ENCODE data around the gene HSD17B3. TPM values are rescaled to one million over a fixed set of nuclear protein-coding genes. Genes with fewer than 3 reads are reported as not detected.

The HSD17B3 gene
- total RNA-seq = 1 to 10 TPM in 2 of 5 experiments, under 1 TPM in 1, not detected in 2; 0.34 to 2.6 (median 1.8) TPM
- polyA plus RNA-seq = not detected
- total RNA-seq = not detected

GRCh38 chr9:96302021-96302420 is at the start of gene HSD17B3:
Gene HSD17B3 (minus strand): TSS chr9:96302176. CDS start chr9:96302104, 72 bp downstream.
- Histone ChIP-seq H3K27me3 (ENCODE audit: control insufficient read depth in 2 of 2, insufficient read depth in 2 of 2, low read length in 2 of 2) (no peaks in the 10 kb centered on the region), H3K4me3 (ENCODE audit: low read length) (no peak within 1 kb of the TSS), H3K36me3 (ENCODE audit: control insufficient read depth in 2 of 3, insufficient read depth in 3 of 3, low read length in 3 of 3) (no peaks in the 10 kb centered on the region), H3K4me1 (ENCODE audit: control insufficient read depth in 2 of 2, insufficient read depth in 2 of 2, low read length in 2 of 2) (no peaks in the 10 kb centered on the region), H3K9me3 (ENCODE audit: control insufficient read depth in 2 of 3, low read length in 3 of 3) (no peaks in the 10 kb centered on the region), H3K27ac (ENCODE audit: low read depth, low read length) (no peak within 1 kb of the TSS)
- Mint-ChIP-seq H3K4me3 (no peak within 1 kb of the TSS), H3K36me3 (peaks cover 0 to 13% (median 0%) of the 10 kb centered on the region in 5 donors), H3K4me1 (no peaks in the 10 kb centered on the region), H3K27me3 (peaks cover 0 to 7% (median 0%) of the 10 kb centered on the region in 5 donors), H3K27ac (no peak within 1 kb of the TSS), H3K9me3 (peaks cover 0 to 11% (median 0%) of the 10 kb centered on the region in 11 donors)
- ATAC-seq (no peak), DNase-seq (no peak)
- intact Hi-C loops (cut with micrococcal nuclease) = no loop called here
- ChIA-PET CTCF (interaction anchor here (1.3 kb wide), 1 partner anchor 15 kb away, joined by 3 read pairs; no protein-coding TSS in a partner anchor), POLR2A (no interaction called here)

- Histone ChIP-seq H3K27ac (ENCODE audit: low read depth, low read length) (no peak overlapping the region), H3K27me3 (ENCODE audit: control insufficient read depth in 2 of 2, insufficient read depth in 2 of 2, low read length in 2 of 2) (no peaks in the 10 kb centered on the region), H3K9me3 (ENCODE audit: control insufficient read depth in 2 of 3, low read length in 3 of 3) (peaks cover 0 to 7% (median 0%) of the 10 kb centered on the region in 3 experiments), H3K4me3 (ENCODE audit: low read length) (no peak overlapping the region), H3K36me3 (ENCODE audit: control insufficient read depth in 2 of 3, insufficient read depth in 3 of 3, low read length in 3 of 3) (peaks cover 0 to 7% (median 0%) of the 10 kb centered on the region in 3 experiments), H3K4me1 (ENCODE audit: control insufficient read depth in 2 of 2, insufficient read depth in 2 of 2, low read length in 2 of 2) (no peaks in the 10 kb centered on the region)
- no peak overlapping the region for H3K4me3 Mint-ChIP-seq
- no peaks in the 10 kb centered on the region for H3K4me1 Mint-ChIP-seq
- ChIA-PET CTCF (no interaction called here), POLR2A (no interaction called here)
- DNase-seq (no peak), ATAC-seq (no peak)
- no peaks in the 10 kb centered on the region for H3K27me3 Mint-ChIP-seq
- peaks cover 0 to 5% (median 0%) of the 10 kb centered on the region in 11 donors for H3K9me3 Mint-ChIP-seq
- no peak overlapping the region for H3K27ac Mint-ChIP-seq
- peaks cover 0 to 23% (median 14%) of the 10 kb centered on the region in 5 donors for H3K36me3 Mint-ChIP-seq
- intact Hi-C loops (cut with micrococcal nuclease) = no loop called here
These were observed 48.9 kb upstream of the HSD17B3 start for GRCh38 chr9:96350866-96351265.

GRCh38 chr9:96348261-96348660 is 46.3 kb upstream of the HSD17B3 start:
- intact Hi-C loops (cut with micrococcal nuclease) = no loop called here
- Mint-ChIP-seq H3K4me3 (no peak overlapping the region), H3K9me3 (peaks cover 0 to 5% (median 0%) of the 10 kb centered on the region in 11 donors), H3K4me1 (no peaks in the 10 kb centered on the region), H3K36me3 (peaks cover 0 to 23% (median 14%) of the 10 kb centered on the region in 5 donors), H3K27ac (no peak overlapping the region), H3K27me3 (no peaks in the 10 kb centered on the region)
- DNase-seq (no peak), ATAC-seq (no peak)
- no peak overlapping the region for H3K4me3 ChIP-seq (ENCODE audit: low read length)
- no peak overlapping the region for H3K27ac ChIP-seq (ENCODE audit: low read depth, low read length)
- no peaks in the 10 kb centered on the region for H3K4me1 ChIP-seq (ENCODE audit: control insufficient read depth in 2 of 2, insufficient read depth in 2 of 2, low read length in 2 of 2)
- peaks cover 0 to 7% (median 0%) of the 10 kb centered on the region in 3 experiments for H3K36me3 ChIP-seq (ENCODE audit: control insufficient read depth in 2 of 3, insufficient read depth in 3 of 3, low read length in 3 of 3)
- CTCF ChIA-PET = interaction anchor here (0.6 kb wide), 1 partner anchor 13 kb away, joined by 3 read pairs; no protein-coding TSS in a partner anchor
- POLR2A ChIA-PET = no interaction called here
- H3K27me3 ChIP-seq (ENCODE audit: control insufficient read depth in 2 of 2, insufficient read depth in 2 of 2, low read length in 2 of 2) = no peaks in the 10 kb centered on the region
- H3K9me3 ChIP-seq (ENCODE audit: control insufficient read depth in 2 of 3, low read length in 3 of 3) = peaks cover 0 to 7% (median 0%) of the 10 kb centered on the region in 3 experiments

GRCh38 chr9:96345551-96345950 is 43.6 kb upstream of the HSD17B3 start:
- Histone ChIP-seq H3K27me3 (ENCODE audit: control insufficient read depth in 2 of 2, insufficient read depth in 2 of 2, low read length in 2 of 2) (no peaks in the 10 kb centered on the region), H3K9me3 (ENCODE audit: control insufficient read depth in 2 of 3, low read length in 3 of 3) (peaks cover 0 to 7% (median 0%) of the 10 kb centered on the region in 3 experiments), H3K4me1 (ENCODE audit: control insufficient read depth in 2 of 2, insufficient read depth in 2 of 2, low read length in 2 of 2) (no peaks in the 10 kb centered on the region), H3K4me3 (ENCODE audit: low read length) (no peak overlapping the region), H3K36me3 (ENCODE audit: control insufficient read depth in 2 of 3, insufficient read depth in 3 of 3, low read length in 3 of 3) (peaks cover 0 to 7% (median 0%) of the 10 kb centered on the region in 3 experiments), H3K27ac (ENCODE audit: low read depth, low read length) (no peak overlapping the region)
- peaks cover 0 to 5% (median 0%) of the 10 kb centered on the region in 11 donors for H3K9me3 Mint-ChIP-seq
- ATAC-seq (no peak), DNase-seq (no peak)
- no peaks in the 10 kb centered on the region for H3K4me1 Mint-ChIP-seq
- no peak overlapping the region for H3K4me3 Mint-ChIP-seq
- H3K27ac Mint-ChIP-seq = no peak overlapping the region
- ChIA-PET CTCF (no interaction called here), POLR2A (no interaction called here)
- intact Hi-C loops (cut with micrococcal nuclease) = no loop called here
- no peaks in the 10 kb centered on the region for H3K27me3 Mint-ChIP-seq
- peaks cover 3 to 16% (median 10%) of the 10 kb centered on the region in 5 donors for H3K36me3 Mint-ChIP-seq

- Histone ChIP-seq H3K36me3 (ENCODE audit: control insufficient read depth in 2 of 3, insufficient read depth in 3 of 3, low read length in 3 of 3) (peaks cover 0 to 7% (median 0%) of the 10 kb centered on the region in 3 experiments), H3K4me1 (ENCODE audit: control insufficient read depth in 2 of 2, insufficient read depth in 2 of 2, low read length in 2 of 2) (no peaks in the 10 kb centered on the region), H3K9me3 (ENCODE audit: control insufficient read depth in 2 of 3, low read length in 3 of 3) (peaks cover 0 to 7% (median 0%) of the 10 kb centered on the region in 3 experiments), H3K27ac (ENCODE audit: low read depth, low read length) (no peak overlapping the region), H3K4me3 (ENCODE audit: low read length) (no peak overlapping the region), H3K27me3 (ENCODE audit: control insufficient read depth in 2 of 2, insufficient read depth in 2 of 2, low read length in 2 of 2) (no peaks in the 10 kb centered on the region)
- peaks cover 0 to 5% (median 0%) of the 10 kb centered on the region in 11 donors for H3K9me3 Mint-ChIP-seq
- no peak overlapping the region for H3K4me3 Mint-ChIP-seq
- DNase-seq = no peak
- no peak for ATAC-seq
- H3K36me3 Mint-ChIP-seq = peaks cover 3 to 19% (median 10%) of the 10 kb centered on the region in 5 donors
- POLR2A ChIA-PET = no interaction called here
- no peaks in the 10 kb centered on the region for H3K4me1 Mint-ChIP-seq
- intact Hi-C loops (cut with micrococcal nuclease) = no loop called here
- H3K27me3 Mint-ChIP-seq = no peaks in the 10 kb centered on the region
- no peak overlapping the region for H3K27ac Mint-ChIP-seq
- CTCF ChIA-PET = interaction anchor here (0.6 kb wide), 1 partner anchor 10 kb away, joined by 5 read pairs; no protein-coding TSS in a partner anchor
These were observed 42.6 kb upstream of the HSD17B3 start for GRCh38 chr9:96344458-96345180.

GRCh38 chr9:96343515-96344360 is 41.8 kb upstream of the HSD17B3 start:
- peaks cover 3 to 12% (median 7%) of the 10 kb centered on the region in 5 donors for H3K36me3 Mint-ChIP-seq
- intact Hi-C loops (cut with micrococcal nuclease) = no loop called here
- H3K27ac ChIP-seq (ENCODE audit: low read depth, low read length) = no peak overlapping the region
- no peak for ATAC-seq
- H3K27ac Mint-ChIP-seq = no peak overlapping the region
- no peak for DNase-seq
- H3K9me3 Mint-ChIP-seq = peaks cover 0 to 5% (median 0%) of the 10 kb centered on the region in 11 donors
- CTCF ChIA-PET = no interaction called here
- POLR2A ChIA-PET = no interaction called here
- no peak overlapping the region for H3K4me3 ChIP-seq (ENCODE audit: low read length)
- peaks cover 0 to 7% (median 0%) of the 10 kb centered on the region in 3 experiments for H3K36me3 ChIP-seq (ENCODE audit: control insufficient read depth in 2 of 3, insufficient read depth in 3 of 3, low read length in 3 of 3)
- H3K9me3 ChIP-seq (ENCODE audit: control insufficient read depth in 2 of 3, low read length in 3 of 3) = peaks cover 0 to 7% (median 0%) of the 10 kb centered on the region in 3 experiments
- H3K4me1 ChIP-seq (ENCODE audit: control insufficient read depth in 2 of 2, insufficient read depth in 2 of 2, low read length in 2 of 2) = no peaks in the 10 kb centered on the region
- no peaks in the 10 kb centered on the region for H3K27me3 Mint-ChIP-seq
- no peaks in the 10 kb centered on the region for H3K4me1 Mint-ChIP-seq
- H3K27me3 ChIP-seq (ENCODE audit: control insufficient read depth in 2 of 2, insufficient read depth in 2 of 2, low read length in 2 of 2) = no peaks in the 10 kb centered on the region
- H3K4me3 Mint-ChIP-seq = no peak overlapping the region

Data from naive thymus-derived CD4-positive, alpha-beta T cell (primary cell).